K562 treated with DMSO at 1 percent for 12 hours (cell line): Measurements from ENCODE around the gene NUB1. TPM values are rescaled to one million over a fixed set of nuclear protein-coding genes. Genes with fewer than 3 reads are reported as not detected.

Experiments
- total RNA-seq: library from RNA; unstranded; fragments of 300-600 nt; gene quantifications from 2 replicates; pipeline ENCODE4 v1.2.3, GENCODE V29; 2022; ENCODE audit not compliant: insufficient read depth

NUB1 gene, protein sequence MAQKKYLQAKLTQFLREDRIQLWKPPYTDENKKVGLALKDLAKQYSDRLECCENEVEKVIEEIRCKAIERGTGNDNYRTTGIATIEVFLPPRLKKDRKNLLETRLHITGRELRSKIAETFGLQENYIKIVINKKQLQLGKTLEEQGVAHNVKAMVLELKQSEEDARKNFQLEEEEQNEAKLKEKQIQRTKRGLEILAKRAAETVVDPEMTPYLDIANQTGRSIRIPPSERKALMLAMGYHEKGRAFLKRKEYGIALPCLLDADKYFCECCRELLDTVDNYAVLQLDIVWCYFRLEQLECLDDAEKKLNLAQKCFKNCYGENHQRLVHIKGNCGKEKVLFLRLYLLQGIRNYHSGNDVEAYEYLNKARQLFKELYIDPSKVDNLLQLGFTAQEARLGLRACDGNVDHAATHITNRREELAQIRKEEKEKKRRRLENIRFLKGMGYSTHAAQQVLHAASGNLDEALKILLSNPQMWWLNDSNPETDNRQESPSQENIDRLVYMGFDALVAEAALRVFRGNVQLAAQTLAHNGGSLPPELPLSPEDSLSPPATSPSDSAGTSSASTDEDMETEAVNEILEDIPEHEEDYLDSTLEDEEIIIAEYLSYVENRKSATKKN
- total RNA-seq: 58.7 and 96.9 TPM in 2 replicates

DNA sequence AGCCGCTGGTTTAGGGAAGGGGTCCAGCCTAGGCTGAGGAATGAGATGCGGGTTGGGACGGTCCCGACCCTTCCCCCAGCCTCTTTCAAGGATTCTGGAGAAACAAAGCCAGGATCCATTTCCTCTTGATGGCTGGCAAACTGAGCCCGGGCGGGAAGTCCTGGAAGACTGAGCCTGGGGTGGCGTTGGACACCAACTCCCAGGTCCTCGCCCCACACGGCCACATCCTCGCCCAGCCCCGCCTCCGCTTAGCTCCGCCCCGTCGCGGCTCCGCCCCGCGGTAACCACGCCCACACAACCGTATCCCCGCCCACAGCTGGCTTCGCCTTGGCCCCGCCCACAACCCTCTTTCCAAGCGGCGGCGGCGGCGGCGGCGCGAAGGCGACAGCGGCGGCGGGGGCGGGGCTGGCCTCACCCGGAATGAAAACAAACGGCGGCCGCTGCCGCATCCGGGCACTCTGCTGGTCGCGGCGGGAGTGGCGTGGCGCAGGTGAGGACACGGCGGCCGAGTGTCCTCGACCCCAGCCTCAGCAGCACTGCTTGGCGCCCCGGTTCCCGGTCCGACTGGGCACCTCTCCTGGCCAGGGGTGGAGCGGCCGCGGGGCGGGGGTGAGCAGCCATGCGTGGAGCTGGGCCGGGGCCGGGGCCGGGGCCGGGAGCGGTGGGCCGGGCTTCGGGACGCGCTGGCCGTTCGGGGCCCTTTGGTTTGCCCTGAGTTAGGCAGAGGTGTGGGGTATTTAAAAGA, at the start of gene NUB1:
TSS of gene NUB1 (plus strand) at position 456 of the 745 bp plus-strand sequence. CDS start 3,538 bp downstream, outside the sequence.

DNA sequence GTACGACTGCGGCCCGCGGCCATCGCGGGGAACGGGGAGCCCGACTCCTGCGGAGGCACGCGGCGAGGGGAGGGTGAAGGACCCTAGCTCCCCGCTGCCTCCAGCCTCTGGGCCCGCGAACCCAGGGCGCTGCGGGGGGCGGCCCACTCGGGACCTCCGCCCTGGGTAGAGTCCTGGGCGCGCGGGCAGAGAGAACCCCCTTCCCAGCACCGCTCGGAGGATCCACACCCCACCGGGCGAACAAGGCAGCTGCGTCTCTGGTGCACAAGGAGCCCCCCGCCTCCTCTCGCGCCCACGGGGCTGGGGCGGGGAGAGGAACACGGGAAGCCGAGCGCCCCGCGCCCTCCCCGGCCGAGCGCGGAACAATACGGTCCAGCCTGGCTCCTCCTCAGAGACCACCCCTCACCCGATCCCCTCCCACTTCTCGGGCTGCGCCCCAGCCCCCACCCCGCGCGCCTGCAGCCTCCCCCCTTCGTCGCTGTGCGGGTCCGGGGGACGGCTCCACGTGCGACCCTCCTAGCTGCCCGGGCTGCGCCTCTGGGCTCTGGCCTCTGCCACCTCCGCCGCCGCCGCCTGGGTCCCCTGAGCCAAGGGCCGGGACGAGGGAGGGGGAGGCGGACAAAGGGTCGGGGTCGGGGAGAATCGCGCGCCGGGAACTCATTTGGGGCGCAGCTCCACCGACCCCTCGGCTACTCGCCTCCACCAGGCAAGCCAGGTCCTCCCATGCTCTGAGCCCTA, 68.2 kb downstream of the NUB1 start, which contains the start of gene WDR86:
TSS of gene WDR86 (minus strand) at position 372 of the 738 bp plus-strand sequence. CDS start 449 bp downstream, outside the sequence.

Other genes starting within 250 kb of the NUB1 start
- not detected in 2 replicates for gene GBX1, start 174.1 kb upstream of the NUB1 start, total RNA-seq
- gene ASB10, start 154.6 kb upstream of the NUB1 start, total RNA-seq: not detected in 2 replicates
- gene H2BK1, start 131.3 kb upstream of the NUB1 start, total RNA-seq: not detected in 2 replicates
- 30.6 and 56.6 TPM in 2 replicates for gene ABCF2, start 114.6 kb upstream of the NUB1 start, total RNA-seq
- gene CHPF2, start 109.3 kb upstream of the NUB1 start, total RNA-seq: 52.2 and 73.3 TPM in 2 replicates
- 2.6 and 8.6 TPM in 2 replicates for gene SMARCD3, start 93.1 kb upstream of the NUB1 start, total RNA-seq
- gene WDR86, start 68.2 kb downstream of the NUB1 start, total RNA-seq: 0.53 TPM in 1 of 2 replicates, not detected in the other
- not detected in 2 replicates for gene CRYGN, start 98.3 kb downstream of the NUB1 start, total RNA-seq
- gene RHEB, start 178.1 kb downstream of the NUB1 start, total RNA-seq: 72.2 and 110 TPM in 2 replicates